Activated CD8-positive, alpha-beta memory T cell treated with anti-CD3 and anti-CD28 coated beads, Interleukin-2, amount 50 U/mL, for 24 hours (primary cell): ENCODE measurements around the gene MYO18A.

Experiments
- DNase-seq: peaks from one replicate; pipeline ENCODE4 v3.0.0-alpha.2; 2020; ENCODE audit errors: extremely low read depth

Gene MYO18A

DNA sequence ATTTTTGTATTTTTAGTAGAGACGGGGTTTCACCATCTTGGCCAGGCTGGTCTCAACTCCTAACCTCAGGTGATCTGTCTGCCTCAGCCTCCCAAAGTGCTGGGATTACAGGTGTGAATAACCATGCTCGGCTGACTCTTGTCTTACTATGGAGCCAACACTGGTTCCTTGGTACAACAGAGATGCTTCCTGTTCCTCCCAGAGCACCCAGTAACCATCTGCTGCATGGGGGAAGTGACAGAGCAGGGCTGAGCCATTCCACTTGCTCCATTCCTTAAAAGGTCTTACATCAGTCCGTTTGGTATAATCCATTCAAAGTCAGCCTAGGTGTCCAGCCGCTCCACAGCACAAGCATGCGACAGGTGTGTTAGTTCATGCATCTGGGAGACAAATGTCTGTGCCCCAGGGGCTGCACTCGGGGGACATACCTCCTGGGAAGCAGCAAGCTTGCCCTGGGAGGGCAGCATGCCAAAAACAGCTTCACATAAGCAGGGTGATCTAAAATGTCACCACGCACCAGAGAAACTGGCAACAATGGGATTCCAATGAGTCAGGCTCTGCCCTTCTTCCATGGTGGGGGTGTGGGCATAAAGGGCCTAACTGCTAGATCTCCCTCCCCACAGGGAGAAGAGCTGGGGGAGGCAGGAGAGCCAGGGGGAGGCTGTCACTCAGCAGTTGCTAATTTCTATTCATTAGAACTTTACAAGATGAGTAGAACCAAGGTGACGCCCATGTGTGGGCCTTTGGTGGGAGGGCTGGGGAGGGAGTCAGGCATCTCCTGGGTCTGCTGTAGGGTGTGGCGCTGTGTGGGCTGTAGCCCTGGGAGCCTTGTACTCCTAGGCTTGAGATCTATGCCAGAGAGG is 101.8 kb downstream of the MYO18A start:
- DNase-seq: no peak

DNA sequence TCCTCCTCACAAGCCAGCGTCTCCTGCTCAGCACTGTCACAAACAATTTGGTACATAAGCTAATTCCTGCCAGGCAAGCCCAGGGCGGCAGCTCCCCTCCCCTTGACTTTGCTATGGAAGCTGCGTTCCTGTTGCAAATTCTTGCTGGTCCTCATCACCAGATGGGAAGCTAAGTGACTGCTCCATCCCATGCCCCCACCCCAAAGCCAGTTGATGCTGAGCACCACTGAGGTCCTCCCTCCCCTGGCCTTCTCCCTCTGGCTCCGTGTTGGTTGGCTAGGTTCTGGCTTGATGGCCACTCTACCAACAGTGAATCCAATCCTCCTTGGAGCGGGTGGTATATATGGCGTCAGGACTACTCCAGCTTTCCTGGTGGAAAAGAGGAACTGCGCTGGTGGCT is 102.9 kb downstream of the MYO18A start:
- no peak for DNase-seq

DNA sequence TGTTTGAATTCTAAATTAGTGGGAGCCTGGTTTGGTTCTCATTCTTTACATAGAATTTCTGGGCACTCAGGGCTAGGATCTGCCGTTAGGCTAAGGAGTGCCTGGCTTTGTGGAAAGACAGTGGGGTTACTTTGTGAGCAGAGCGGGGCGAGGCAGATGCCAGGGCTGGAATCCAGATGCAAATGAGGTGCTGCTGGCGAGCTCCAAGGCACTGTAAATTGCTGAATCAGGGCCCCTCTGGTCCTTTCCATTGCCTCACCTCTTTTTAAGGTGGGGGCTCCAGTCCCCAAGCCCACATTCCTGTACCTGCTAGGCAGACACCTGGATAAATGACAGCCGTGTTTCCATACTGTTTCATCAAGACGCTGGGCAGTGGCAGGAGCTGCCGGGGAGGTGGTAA is 103.5 kb downstream of the MYO18A start:
- no peak for DNase-seq

DNA sequence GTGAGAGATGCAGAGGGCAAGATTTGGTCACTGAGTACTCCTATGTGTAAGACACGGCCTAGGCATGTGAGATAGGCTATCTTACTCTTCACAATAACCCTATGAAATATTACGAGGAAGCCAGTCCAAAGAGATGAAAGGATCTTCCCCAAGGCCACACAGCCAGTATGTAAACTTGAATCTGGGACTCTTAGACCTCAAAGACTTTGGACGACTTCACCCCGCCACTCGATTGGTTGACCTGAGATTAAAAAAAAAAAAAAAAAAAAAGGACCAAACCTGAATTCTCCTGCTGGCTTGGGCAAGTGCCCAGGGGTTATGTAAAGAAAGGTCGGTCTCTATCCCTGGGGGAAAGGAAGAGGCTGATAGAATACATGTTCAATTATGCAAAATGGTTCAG is 104.1 kb downstream of the MYO18A start:
- DNase-seq: no peak

DNA sequence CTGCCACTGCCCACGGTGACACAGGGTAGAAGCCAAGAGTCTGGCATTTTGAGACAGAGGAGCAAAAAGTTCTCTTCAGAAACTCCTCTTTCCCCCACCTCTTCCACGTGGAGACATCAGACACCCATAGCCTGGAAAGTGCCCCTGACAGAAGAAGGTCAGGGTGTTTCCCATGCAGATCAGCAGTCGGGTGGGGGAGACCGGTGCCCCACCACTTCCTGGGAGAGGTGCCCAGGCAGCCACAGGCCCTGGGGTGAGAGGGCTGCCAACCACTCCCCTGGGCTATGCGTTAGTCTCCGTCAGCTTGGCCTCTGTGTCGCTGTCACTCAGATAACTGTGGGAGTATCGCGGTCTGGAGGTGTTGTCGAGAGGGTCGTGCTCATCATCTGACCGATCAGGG is 105.7 kb downstream of the MYO18A start:
- DNase-seq: no peak

DNA sequence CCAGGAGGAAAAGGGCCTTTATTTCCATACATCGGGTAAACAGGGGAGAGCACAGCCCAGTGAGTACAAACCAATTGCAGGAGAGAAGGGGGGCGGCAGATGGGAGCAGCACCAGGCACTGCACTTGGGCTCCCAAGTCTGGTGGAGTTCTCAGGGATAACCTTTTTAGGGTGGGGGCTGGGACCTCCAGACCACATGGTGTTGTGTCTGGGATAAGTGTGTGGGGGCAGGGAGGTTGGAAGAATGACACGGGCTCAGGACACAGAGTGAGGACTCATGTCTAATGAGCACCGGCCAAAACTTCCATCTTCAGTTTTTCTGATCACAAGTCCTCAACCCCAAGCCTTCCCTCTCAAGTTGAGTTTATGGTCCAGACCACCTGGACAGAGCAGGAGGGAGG is 106.7 kb downstream of the MYO18A start:
- DNase-seq: no peak

DNA sequence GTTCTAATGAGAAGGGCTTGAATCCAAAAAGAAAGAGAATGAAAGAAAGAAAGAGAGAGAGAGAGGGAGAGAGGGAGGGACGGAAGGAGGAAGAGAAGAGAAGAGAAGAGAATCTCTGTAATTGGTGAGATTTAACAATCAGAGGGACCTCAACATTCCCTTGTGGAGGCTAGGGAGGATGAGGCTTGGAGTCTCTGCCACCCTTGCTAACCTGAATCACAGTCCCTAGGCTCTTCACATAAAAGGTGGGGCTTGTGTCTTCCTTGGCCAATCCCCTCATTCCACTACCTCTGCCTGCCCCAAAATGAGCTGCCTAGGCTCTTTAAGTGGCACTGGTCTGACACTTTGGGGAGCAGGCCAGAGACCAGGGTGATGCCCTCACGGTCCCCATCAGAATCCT is 107.2 kb downstream of the MYO18A start:
- no peak for DNase-seq

DNA sequence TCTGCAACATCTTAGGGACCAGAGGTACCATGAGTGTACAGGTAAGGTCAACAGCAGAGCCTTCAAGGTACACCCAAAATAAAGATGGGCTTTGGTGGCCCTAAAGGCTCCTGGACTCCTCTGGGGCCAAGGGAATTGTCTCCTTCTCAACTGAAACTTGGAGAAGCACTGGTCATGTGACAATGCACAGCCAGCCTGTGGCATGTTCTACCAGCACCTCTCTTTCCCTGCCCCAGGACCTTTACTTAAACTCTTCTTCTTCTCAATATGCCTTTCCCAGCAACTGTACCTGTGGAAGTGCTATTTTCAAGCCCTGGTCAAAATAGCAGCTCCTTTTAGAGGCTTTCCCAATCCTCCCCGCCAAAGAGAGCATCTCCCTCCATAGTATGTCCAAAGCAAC is 108.9 kb downstream of the MYO18A start:
- no peak for DNase-seq

DNA sequence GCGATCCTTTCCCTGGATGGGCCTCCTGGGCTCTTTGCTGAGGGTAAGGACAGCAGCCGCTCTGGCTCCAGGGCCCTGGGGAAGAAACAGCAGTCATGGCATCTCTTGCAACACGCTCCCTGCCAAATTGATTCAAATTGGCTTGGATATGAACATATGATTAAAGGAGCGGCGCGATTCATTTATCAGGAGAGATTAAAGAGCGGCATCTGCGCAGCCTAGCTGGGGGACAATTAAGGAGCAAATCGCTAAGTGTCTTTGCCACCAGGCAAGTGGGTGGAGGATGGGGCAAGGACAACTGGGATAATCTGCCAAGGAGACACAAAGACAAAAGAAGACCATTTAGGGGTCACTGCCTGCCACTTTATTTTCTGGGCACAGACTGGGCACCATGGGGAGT is 109.4 kb downstream of the MYO18A start:
- DNase-seq: no peak

DNA sequence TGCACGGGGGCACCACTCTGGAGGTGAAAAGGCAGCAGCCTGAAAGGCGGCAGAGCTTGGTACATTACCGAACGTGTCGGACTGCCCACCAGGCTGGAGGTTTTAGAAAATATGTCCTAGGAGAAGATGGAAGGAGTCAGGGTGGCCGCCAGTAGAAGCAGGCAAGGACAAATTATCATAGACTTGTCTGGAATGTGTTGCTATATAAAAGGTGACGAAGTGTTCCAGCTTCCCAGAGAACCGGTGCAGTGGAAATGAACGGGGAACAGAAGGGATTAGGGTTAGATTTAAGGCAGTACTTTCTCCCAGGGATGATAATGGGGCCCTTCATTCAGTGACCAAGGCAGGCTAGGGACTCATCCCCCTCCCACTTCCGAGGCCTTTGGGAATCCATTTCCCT is 109.9 kb downstream of the MYO18A start:
- no peak for DNase-seq

DNA sequence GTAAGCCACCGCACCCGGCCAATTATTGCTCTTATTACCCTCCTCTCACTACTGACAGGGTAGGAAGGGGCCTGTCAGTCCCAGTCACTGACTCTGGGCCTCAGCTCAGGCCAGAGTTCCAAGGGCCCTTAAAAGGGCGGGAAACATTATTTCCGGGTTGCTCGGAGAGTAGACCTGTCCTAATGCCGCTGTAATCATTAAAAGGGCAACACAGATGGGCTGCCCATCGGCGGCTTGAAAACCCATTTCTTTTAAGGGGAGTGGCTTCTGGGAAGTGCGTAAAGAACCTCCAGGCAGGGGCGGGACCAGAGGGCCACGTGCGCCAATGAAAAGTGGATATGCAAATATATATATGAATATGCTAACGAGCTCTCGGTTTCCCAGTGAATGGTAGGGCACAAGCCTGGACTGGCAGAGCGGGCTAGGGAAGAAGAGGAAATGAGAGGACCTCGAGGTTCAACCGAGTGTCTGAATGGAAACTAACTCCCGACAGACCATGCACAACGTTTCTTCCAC is 110.6 kb downstream of the MYO18A start:
- DNase-seq: no peak

DNA sequence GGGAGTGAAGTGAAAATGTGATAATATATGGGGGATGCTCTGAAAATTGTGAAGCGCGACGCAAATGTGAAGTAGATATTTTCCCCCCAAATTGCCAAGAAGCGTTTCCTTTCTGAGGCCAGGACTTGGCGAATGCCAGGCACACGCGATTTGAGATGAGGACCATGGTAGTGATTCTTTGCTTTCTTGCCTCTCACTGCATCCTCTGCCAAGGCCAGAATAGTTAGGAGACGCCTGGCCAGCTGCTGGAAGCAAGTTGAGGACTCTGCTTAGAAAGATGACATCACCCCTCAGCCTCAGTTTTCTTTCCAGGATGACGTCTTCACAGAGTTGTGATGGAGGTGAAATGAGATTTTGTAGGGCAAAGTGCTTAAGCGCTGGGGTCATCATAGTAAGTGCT is 111.4 kb downstream of the MYO18A start:
- no peak for DNase-seq

DNA sequence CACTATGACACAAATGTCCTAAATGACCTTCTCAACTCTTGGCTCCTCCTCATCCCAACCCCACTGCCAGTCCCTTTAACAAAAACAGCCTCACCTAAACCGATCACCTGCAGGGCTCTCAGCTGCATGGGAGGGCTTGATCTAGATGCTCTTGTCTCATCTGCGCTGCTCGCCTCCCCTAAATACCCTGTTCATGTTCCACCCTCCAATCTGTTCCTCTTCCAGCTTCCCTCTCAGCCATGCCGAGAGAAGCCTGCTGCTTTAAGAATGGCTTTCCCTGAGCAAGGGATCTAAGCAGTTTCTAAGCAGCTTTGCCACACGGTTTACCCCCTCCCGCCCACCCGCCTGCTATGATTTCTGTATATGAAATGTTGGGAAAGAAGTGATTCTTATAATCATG is 113.6 kb downstream of the MYO18A start:
- DNase-seq: no peak

DNA sequence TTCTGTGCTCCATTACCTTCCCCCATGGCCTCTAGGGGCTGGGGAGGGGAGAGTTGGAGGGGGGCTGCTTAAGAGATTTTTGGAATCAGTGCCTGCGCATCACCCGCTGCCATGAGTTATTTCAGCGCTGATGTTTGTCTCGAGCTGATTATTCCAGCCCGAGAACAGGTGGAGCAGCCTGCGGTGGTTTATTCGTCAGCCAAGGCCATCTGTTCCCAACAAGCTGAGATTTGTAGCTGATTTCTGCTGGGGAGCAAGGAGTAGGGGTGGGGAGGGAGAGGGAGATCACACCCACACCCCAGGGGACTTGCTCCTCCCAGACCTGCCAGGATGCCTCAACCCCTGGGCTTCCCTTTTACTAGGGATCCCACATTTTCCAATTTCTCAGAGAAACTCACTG is 114.2 kb downstream of the MYO18A start:
- no peak for DNase-seq

DNA sequence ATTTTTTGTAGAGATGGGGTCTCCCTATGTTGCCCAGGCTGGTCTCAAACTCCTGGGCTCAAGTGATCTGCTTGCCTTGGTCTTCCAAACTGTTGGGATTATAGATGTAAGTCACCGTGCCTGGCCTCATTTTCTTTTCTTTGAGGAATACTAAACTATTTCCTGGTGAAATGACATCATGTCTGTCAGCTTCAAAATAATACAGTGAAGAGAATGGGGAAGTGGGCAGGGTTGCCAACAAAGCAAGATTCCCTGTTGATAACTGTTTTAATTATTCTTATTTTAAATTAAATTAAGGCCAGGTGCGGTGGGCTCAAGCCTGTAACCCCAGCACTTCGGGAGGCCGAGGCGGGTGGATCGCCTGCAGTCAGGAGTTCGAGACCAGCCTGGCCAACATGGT is 116.2 kb downstream of the MYO18A start:
- no peak for DNase-seq

DNA sequence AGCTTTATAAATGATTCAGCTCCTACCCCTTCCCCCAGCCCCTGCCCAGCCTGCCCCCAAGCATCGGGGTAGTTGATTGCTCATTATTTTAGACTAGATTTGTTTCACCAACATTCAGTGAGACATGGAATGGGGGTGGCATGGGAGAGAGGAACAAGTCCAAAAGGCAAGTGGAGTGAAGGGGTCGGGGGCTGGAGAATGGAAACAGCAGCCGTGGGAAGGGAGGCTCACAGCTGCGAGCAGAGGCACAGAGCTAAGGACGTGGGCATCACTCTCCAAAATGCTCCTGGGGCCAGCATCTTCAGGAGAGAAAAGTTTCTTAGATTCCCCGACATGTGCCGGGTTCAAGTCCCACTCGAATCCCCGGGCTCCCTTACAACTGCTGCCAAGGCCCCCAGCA is 118.0 kb downstream of the MYO18A start:
- no peak for DNase-seq

DNA sequence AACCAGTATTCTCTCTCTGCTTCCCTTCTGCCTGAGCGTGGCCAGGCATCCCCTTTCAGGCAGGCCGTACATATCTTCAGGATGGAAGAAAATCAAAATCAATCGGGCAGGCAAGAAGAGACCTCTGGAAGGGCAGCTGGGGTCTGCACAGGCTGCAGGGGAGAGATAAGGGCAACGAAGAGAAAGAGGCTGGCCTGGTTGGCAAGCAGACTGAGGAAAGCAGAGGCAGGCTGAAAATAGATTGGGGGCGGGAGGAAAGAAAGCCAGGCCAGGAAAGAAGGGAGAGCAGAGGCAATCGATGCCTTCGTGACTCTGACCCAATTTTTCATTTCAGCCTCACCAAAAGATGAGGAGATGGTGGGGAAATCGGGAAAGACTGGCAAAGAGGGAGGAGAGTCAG is 119.2 kb downstream of the MYO18A start:
- DNase-seq: no peak

DNA sequence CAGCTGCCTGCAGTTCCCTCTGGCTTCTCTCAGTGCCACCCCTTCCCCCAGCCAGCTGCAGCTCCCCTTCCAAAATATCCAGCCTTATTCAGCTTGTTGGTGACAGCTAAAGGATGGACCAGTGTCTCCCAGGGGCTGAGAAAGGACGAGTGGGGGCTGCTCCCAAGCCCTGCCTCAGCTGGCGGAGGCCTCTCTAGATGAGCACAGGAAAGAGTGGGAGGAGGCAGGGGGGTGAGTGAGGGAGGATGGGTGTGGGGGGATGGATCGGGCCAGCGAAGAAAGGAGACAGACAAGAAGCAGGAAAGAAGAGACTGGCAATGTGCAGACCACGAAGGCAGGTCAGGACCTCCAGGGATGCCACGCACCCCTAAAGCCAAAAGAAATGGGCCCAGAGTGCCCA is 119.7 kb downstream of the MYO18A start:
- DNase-seq: no peak

DNA sequence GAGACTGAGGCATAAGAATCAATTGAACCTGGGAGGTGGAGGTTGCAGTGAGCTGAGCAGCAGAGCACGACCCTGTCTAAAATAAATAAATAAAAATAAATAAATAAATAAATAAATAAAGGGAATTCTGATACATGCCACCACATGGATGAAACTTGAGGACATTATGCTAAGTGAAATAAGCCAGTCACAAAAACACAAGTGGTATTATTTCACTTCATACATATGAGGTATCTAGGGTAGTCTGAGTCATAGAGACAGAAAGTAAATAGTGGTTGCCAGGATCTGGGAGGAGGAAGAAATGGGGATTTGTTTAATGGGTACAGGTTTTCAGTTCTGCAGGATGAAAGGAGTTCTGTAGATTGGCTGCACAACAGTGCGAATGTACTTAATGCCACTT is 120.9 kb downstream of the MYO18A start:
- no peak for DNase-seq

DNA sequence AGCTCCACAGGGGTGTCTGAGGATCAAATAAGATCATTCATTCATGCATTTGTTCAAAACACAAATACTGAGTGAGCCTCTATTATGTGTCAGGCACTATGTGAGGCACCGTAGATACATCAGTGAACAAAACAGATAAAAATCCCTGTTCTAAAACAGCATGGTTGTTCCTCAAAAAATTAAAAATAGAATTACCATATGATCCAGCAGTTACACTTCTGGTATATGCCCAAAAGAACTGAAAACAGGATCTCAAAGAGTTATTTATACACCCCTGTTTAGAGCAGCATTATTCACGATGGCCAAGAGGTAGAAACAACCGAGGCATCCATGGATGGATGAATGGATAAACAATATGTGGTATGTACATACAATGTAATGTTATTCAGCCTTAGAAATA is 121.8 kb downstream of the MYO18A start:
- no peak for DNase-seq

DNA sequence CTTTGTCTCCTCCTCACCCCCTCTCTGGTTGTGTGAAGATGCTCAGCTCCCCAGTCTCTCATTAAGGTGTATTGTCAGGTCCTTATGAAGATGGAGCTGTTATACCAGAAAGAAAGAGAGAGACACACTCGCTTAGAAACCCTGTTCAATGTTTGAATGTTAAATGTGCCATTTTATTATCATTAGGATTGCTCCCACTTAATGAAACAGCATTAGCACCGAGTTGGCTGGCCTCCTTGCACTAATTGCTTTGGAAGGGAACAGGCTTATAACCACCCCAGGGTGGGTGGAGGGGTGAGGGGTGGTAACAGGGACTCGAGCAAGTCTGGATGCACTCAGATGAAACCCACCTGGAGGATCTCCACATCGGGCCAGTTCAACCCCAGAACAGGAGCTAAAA is 122.8 kb downstream of the MYO18A start:
- DNase-seq: no peak

DNA sequence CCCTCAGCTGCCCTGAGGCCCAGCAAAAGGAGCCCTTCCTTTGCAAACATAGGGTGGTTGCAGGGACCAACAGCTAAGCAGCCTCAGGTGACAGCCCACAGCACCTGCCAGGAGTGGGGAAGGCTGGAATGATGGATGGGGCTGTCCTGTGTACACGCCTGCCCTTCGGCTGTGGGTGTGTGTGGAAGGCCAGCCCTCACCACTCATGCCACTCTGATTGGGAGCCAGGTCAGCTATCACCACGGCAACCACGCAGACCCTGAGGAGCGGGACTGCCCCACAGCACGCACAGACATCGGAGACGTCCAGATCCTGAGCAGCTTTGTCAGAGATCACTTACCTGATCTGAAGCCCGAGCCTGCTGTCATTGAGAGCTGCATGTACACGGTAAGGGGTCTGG is 125.4 kb downstream of the MYO18A start:
- DNase-seq: no peak

DNA sequence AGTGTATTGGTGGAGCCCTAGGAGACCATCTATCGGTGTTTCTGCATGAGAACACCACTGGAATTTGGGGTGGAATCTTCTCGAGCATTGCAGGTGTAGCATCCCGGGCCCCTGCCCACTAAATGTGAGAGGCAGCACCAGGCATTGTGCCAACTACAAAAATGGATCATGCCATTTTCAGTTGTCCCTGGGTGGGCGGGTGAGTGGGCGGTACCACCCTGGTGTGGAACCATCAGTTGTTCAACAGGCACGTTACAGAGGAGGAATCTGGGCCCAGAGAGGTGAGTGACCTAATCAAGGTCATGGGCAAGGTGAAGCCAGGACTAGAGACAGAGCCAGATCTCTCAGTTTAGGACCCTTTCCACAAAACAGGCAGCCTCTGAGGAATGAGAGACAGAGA is 128.5 kb downstream of the MYO18A start:
- DNase-seq: no peak

DNA sequence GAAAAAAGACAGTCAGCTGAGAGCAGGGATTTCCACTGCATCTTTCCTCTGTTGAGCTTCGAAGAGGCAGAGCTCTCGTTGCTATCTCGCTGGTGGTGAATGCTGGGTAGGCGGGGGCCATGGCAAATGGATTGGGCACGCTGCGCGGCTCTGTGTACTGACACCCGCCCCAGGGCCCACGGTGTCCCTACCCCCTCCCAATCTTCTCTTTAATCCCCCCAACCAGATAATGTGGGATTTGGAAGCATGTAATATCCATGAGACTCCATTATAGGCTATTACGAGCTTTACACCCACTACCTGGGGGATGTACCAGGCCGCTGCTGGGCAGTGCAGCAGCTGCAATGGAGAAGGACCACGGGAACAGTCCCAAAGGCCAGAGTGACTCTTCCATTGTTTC is 129.0 kb downstream of the MYO18A start:
- DNase-seq: no peak
